Neural crest cell (in vitro differentiated cells): ENCODE data around the gene ZFP62. TPM values are rescaled to one million over a fixed set of nuclear protein-coding genes. Genes with fewer than 3 reads are reported as not detected.

Experiments
- DNase-seq: peaks from one replicate; pipeline ENCODE4 v3.0.0; 2021; ENCODE audit warnings: low read depth, mixed read lengths, low spot score
- H3K27ac Mint-ChIP-seq: one replicate; pipeline ENCODE4 v1.8.0; 2021; ENCODE audit warnings: mild to moderate bottlenecking, mixed read lengths; ENCODE audit not compliant: unreplicated experiment
- H3K27me3 Mint-ChIP-seq: 2 replicates; pipeline ENCODE4 v1.8.0; 2021; ENCODE audit warnings: low read depth, mild to moderate bottlenecking, mixed read lengths
- H3K36me3 Mint-ChIP-seq: 2 replicates; pipeline ENCODE4 v1.8.0; 2021; ENCODE audit warnings: low read depth, mild to moderate bottlenecking, mixed read lengths
- H3K4me1 Mint-ChIP-seq: 2 replicates; pipeline ENCODE4 v1.8.0; 2021; ENCODE audit warnings: mixed read lengths
- H3K4me3 Mint-ChIP-seq: one replicate; pipeline ENCODE4 v1.8.0; 2021; ENCODE audit warnings: mild to moderate bottlenecking, mixed read lengths
- H3K9me3 Mint-ChIP-seq: 2 replicates; pipeline ENCODE4 v1.8.0; 2021; ENCODE audit warnings: mixed read lengths
- long read RNA-seq: library from polyadenylated mRNA; unstranded; transcript quantifications from one replicate; pipeline ENCODE4 v2.0.0, GENCODE V29; 2020
- total RNA-seq: library from RNA; stranded (reverse); gene quantifications from 2 replicates; pipeline ENCODE4 v1.2.1, GENCODE V29; 2021
- TF ChIP-seq, protein P1 (sequence below): fragments of 200-600 bp; sonication (generic); conservative IDR thresholded peaks from 2 replicates; pipeline ENCODE4 v1.5.0; 2021; ENCODE audit warnings: antibody characterized with exemption, mild to moderate bottlenecking

Gene ZFP62
- total RNA-seq = 41.6 and 44.4 TPM in 2 replicates
- long read RNA-seq, full-length matches to known transcripts = 10 of 26 reads
- long read RNA-seq, partial matches to known transcripts = 0 of 26 reads
- long read RNA-seq, other reads (novel, unspliced or antisense) = 16 of 26 reads

- Mint-ChIP-seq H3K4me1 (peaks cover 23% of the 10 kb centered on the region), H3K9me3 (no peaks in the 10 kb centered on the region), H3K4me3 (peak within 1 kb of the TSS; percentile 96), H3K27me3 (peaks cover 11% of the 10 kb centered on the region), H3K27ac (peak within 1 kb of the TSS; percentile 94), H3K36me3 (peaks cover 9% of the 10 kb centered on the region)
- TF ChIP-seq, protein P1, sequence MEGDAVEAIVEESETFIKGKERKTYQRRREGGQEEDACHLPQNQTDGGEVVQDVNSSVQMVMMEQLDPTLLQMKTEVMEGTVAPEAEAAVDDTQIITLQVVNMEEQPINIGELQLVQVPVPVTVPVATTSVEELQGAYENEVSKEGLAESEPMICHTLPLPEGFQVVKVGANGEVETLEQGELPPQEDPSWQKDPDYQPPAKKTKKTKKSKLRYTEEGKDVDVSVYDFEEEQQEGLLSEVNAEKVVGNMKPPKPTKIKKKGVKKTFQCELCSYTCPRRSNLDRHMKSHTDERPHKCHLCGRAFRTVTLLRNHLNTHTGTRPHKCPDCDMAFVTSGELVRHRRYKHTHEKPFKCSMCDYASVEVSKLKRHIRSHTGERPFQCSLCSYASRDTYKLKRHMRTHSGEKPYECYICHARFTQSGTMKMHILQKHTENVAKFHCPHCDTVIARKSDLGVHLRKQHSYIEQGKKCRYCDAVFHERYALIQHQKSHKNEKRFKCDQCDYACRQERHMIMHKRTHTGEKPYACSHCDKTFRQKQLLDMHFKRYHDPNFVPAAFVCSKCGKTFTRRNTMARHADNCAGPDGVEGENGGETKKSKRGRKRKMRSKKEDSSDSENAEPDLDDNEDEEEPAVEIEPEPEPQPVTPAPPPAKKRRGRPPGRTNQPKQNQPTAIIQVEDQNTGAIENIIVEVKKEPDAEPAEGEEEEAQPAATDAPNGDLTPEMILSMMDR = peak; percentile 9
- DNase-seq = peak; percentile 88
These were observed at the start of gene ZFP62 for GRCh38 chr5:180860887-180861822. TSS of gene ZFP62 (minus strand) at chr5:180861276. CDS start at chr5:180861219, 57 bp downstream.

DNA sequence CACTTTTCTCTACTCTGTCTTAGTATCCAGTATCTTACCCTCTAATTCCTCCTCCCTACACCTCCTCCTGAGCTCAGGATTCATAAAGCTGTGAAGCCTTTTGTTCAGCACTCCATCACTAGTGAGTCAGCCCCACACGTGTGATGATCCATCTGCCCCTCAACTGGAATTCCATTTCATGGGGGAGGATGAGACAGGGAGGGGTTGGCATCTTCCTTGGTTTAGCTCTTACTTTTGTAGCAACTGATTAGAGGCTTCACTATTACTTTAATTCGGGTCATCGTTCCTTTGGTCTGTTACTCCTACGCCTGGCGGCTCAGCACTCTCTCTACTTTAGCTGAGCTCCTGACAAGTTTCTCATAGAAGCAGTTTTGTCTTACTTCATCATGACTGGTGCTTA lies 49.7 kb upstream of the ZFP62 start:
- Mint-ChIP-seq H3K9me3 (peaks cover 4% of the 10 kb centered on the region), H3K4me1 (no peaks in the 10 kb centered on the region), H3K27me3 (peaks cover 3% of the 10 kb centered on the region), H3K4me3 (no peak overlapping the region), H3K27ac (no peak overlapping the region), H3K36me3 (no peaks in the 10 kb centered on the region)
- DNase-seq = no peak
- TF ChIP-seq, protein P1 = no peak

GRCh38 chr5:180910182-180910581 lies 49.1 kb upstream of the ZFP62 start:
- Mint-ChIP-seq H3K36me3 (no peaks in the 10 kb centered on the region), H3K4me3 (no peak overlapping the region), H3K4me1 (no peaks in the 10 kb centered on the region), H3K27ac (no peak overlapping the region), H3K9me3 (peaks cover 4% of the 10 kb centered on the region), H3K27me3 (peaks cover 3% of the 10 kb centered on the region)
- DNase-seq = no peak
- TF ChIP-seq, protein P1 = no peak

DNA sequence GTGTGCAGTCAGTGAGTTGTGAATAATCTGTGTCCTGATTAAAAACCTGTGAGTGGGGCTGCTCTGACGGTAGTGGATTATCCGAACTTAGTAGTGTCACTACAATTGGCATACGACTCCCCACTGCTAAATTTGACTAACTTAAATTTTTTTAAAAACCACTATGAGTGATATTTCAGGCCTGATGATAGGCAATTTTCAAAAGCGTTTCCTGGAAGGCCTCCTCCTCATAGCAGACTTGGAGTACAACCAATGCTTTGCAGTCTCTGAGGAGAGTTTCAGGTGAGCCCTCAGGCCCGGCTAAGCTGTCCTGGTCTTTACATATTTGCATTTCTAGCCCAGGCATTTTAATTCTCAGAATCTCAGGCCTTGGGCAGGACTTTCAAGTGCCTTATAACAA lies 48.7 kb upstream of the ZFP62 start:
- DNase-seq = no peak
- H3K27me3 Mint-ChIP-seq = peaks cover 3% of the 10 kb centered on the region
- H3K9me3 Mint-ChIP-seq = peaks cover 4% of the 10 kb centered on the region
- H3K27ac Mint-ChIP-seq = no peak overlapping the region
- no peaks in the 10 kb centered on the region for H3K4me1 Mint-ChIP-seq
- TF ChIP-seq, protein P1 = no peak
- no peak overlapping the region for H3K4me3 Mint-ChIP-seq
- no peaks in the 10 kb centered on the region for H3K36me3 Mint-ChIP-seq

GRCh38 chr5:180908998-180909731 lies 48.1 kb upstream of the ZFP62 start:
- no peak overlapping the region for H3K4me3 Mint-ChIP-seq
- no peak for DNase-seq
- TF ChIP-seq, protein P1 = no peak
- H3K36me3 Mint-ChIP-seq = no peaks in the 10 kb centered on the region
- no peak overlapping the region for H3K27ac Mint-ChIP-seq
- no peaks in the 10 kb centered on the region for H3K4me1 Mint-ChIP-seq
- peaks cover 4% of the 10 kb centered on the region for H3K9me3 Mint-ChIP-seq
- H3K27me3 Mint-ChIP-seq = peaks cover 3% of the 10 kb centered on the region
